ENCODE results near the gene FHAD1.

- no peak for TF ChIP-seq CTCF (conservative IDR thresholded peaks at IDR 0.05 in 1 of 2, IDR thresholded peaks at IDR 0.05 in 1 of 2; ENCODE audit: extremely low read depth in 1 of 2, insufficient read depth in 1 of 2, low read depth in 1 of 2, low read length in 2 of 2)
- no peak for TF ChIP-seq EZH2 (IDR thresholded peaks at IDR 0.05; ENCODE audit: borderline replicate concordance, low read length)
Observed at GRCh38 chr1:15197591-15198447, 49.2 kb upstream of the FHAD1 start.

Data from mammary epithelial cell (primary cell).